PC-3 (cell line): ENCODE data around the gene MAK. TPM values are rescaled to one million over a fixed set of nuclear protein-coding genes. Genes with fewer than 3 reads are reported as not detected.

ENCODE experiments used
- ATAC-seq: fragments of 200-7000 bp; cut with Tn5 transposase; 2 replicates; pipeline ENCODE4 v1.9.1; 2020; ENCODE audit warnings: mild to moderate bottlenecking, moderate library complexity
- BruUV-seq: library from RNA; stranded (reverse); fragments of 400-500 nt; replicated peaks from 2 replicates; lab custom pipeline; 2021; lab: Mats Ljungman, UMichigan
- CTCF ChIA-PET: fragments of 300-600 bp; sonication (Branson Sonifier 250); formaldehyde crosslinking; loops from one replicate; lab custom pipeline; 2022; ENCODE audit warnings: antibody characterized with exemption; lab: Charles Lee
- POLR2A ChIA-PET: fragments of 300-600 bp; sonication (Branson Sonifier 250); formaldehyde crosslinking; loops from one replicate; lab custom pipeline; 2022; ENCODE audit warnings: antibody characterized with exemption; ENCODE audit not compliant: unreplicated experiment; lab: Charles Lee
- DNase-seq: peaks from one replicate; pipeline ENCODE4 v3.0.0-alpha.2; 2015
- H2AFZ ChIP-seq: fragments of 300-600 bp; sonication (generic); 2 replicates; pipeline ENCODE4 v1.6.0; 2016; ENCODE audit warnings: antibody characterized with exemption, low read length
- H3F3A ChIP-seq: fragments of 300-600 bp; sonication (generic); one replicate; pipeline ENCODE4 v1.6.0; 2017; ENCODE audit warnings: antibody characterized with exemption, low read length, control low read depth, mild to moderate bottlenecking; ENCODE audit not compliant: unreplicated experiment
- H3K27ac ChIP-seq: fragments of 300-600 bp; sonication (generic); 2 replicates; pipeline ENCODE4 v1.5.1; 2016; ENCODE audit warnings: mild to moderate bottlenecking, low read length
- H3K27me3 ChIP-seq: fragments of 300-600 bp; sonication (generic); 2 replicates; pipeline ENCODE4 v1.6.1; 2016; ENCODE audit warnings: low read length, mixed read lengths
- H3K36me3 ChIP-seq: fragments of 300-600 bp; sonication (generic); 2 replicates; pipeline ENCODE4 v1.6.1; 2016; ENCODE audit warnings: low read depth, mixed run types, low read length, mixed read lengths
- H3K4me1 ChIP-seq: fragments of 300-600 bp; sonication (generic); 2 replicates; pipeline ENCODE4 v1.5.1; 2016; ENCODE audit warnings: low read length; ENCODE audit not compliant: insufficient read depth
- H3K4me2 ChIP-seq: fragments of 300-600 bp; sonication (generic); 2 replicates; pipeline ENCODE4 v1.6.0; 2016; ENCODE audit warnings: low read length
- H3K4me3 ChIP-seq: fragments of 300-600 bp; sonication (generic); 2 replicates; pipeline ENCODE4 v1.5.1; 2016; ENCODE audit warnings: mild to moderate bottlenecking, low read length, mixed read lengths
- H3K79me2 ChIP-seq: fragments of 300-600 bp; sonication (generic); 2 replicates; pipeline ENCODE4 v1.6.1; 2017; ENCODE audit warnings: low read length, mixed read lengths
- H3K9ac ChIP-seq: fragments of 300-600 bp; sonication (generic); 2 replicates; pipeline ENCODE4 v1.6.0; 2016; ENCODE audit warnings: mild to moderate bottlenecking, low read length
- H3K9me2 ChIP-seq: fragments of 300-600 bp; sonication (generic); replicated peaks from 2 replicates; pipeline ENCODE4 v1.6.1; 2016; ENCODE audit warnings: mixed run types, low read length, mixed read lengths
- H3K9me3 ChIP-seq: fragments of 300-600 bp; sonication (generic); 2 replicates; pipeline ENCODE4 v1.6.1; 2016; ENCODE audit warnings: low read length, mixed read lengths
- H4K20me1 ChIP-seq: fragments of 300-600 bp; sonication (generic); 2 replicates; pipeline ENCODE4 v1.6.1; 2016; ENCODE audit warnings: low read length, mixed read lengths
- EZH2 ChIP-seq: fragments of 300-600 bp; sonication (generic); IDR thresholded peaks from one replicate; pipeline ENCODE4 v1.6.1; 2017; ENCODE audit warnings: antibody characterized with exemption, mild to moderate bottlenecking, low read length; ENCODE audit not compliant: unreplicated experiment
- EZH2phosphoT487 ChIP-seq: fragments of 300-600 bp; sonication (generic); IDR thresholded peaks from 2 replicates; pipeline ENCODE4 v1.6.1; 2018; ENCODE audit warnings: mild to moderate bottlenecking, antibody characterized with exemption, low read length, borderline replicate concordance
- intact Hi-C: fragments of 100-400 bp; cut with micrococcal nuclease; formaldehyde crosslinking; loops from 2 replicates; pipeline ENCODE4 v1.9.0; 2023
- total RNA-seq: library from RNA; depleted of rRNA; stranded (reverse); fragments of >200 nt; gene quantifications from 2 replicates; pipeline ENCODE4 v1.2.3, GENCODE V29; 2014
- TF ChIP-seq, protein P1 (sequence below): fragments of 300-600 bp; sonication (generic); conservative IDR thresholded peaks from 2 replicates; pipeline ENCODE4 v1.5.1; 2017; ENCODE audit warnings: antibody characterized with exemption, low read depth, mild to moderate bottlenecking, low read length

Gene MAK
- total RNA-seq, 1 experiment from 2014 or later, result 0.11 TPM

DNA sequence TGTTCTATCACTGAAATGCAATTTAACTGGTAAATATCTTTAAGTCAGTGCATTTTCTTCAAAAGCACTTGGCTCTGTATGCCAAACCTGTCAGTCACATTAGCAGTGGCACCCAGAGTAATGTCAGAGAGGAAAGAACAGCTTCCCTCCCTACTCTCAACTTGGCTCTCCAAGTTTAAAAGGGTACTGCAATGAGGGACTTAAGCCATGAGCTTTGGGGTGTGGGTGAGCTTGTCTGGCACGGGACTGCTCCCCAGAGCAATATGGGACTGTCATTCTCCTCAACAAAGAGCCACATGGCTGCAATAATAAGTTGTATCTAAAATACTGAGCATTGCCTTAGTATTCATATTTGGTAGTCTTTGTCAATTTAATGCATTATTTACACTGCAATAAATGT is 39.5 kb upstream of the MAK start:
- Histone ChIP-seq H3K36me3 (no peaks in the 10 kb centered on the region), H3F3A (no peaks in the 10 kb centered on the region), H3K4me3 (no peak overlapping the region), H3K4me1 (peaks cover 17% of the 10 kb centered on the region), H4K20me1 (no peaks in the 10 kb centered on the region), H3K27ac (no peak overlapping the region), H3K9ac (no peak overlapping the region), H3K9me2 (no peaks in the 10 kb centered on the region), H3K27me3 (no peaks in the 10 kb centered on the region), H3K9me3 (no peaks in the 10 kb centered on the region), H3K79me2 (no peaks in the 10 kb centered on the region), H3K4me2 (no peak overlapping the region), H2AFZ (no peak overlapping the region)
- CTCF ChIA-PET, result no interaction called here
- DNase-seq (no peak), ATAC-seq (no peak)
- intact Hi-C loops, result no loop called here
- POLR2A ChIA-PET, result no interaction called here
- no TSS peak for BruUV-seq
- TF ChIP-seq EZH2phosphoT487 (no peak), EZH2 (no peak)
- TF ChIP-seq, protein P1, sequence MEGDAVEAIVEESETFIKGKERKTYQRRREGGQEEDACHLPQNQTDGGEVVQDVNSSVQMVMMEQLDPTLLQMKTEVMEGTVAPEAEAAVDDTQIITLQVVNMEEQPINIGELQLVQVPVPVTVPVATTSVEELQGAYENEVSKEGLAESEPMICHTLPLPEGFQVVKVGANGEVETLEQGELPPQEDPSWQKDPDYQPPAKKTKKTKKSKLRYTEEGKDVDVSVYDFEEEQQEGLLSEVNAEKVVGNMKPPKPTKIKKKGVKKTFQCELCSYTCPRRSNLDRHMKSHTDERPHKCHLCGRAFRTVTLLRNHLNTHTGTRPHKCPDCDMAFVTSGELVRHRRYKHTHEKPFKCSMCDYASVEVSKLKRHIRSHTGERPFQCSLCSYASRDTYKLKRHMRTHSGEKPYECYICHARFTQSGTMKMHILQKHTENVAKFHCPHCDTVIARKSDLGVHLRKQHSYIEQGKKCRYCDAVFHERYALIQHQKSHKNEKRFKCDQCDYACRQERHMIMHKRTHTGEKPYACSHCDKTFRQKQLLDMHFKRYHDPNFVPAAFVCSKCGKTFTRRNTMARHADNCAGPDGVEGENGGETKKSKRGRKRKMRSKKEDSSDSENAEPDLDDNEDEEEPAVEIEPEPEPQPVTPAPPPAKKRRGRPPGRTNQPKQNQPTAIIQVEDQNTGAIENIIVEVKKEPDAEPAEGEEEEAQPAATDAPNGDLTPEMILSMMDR, result no peak

DNA sequence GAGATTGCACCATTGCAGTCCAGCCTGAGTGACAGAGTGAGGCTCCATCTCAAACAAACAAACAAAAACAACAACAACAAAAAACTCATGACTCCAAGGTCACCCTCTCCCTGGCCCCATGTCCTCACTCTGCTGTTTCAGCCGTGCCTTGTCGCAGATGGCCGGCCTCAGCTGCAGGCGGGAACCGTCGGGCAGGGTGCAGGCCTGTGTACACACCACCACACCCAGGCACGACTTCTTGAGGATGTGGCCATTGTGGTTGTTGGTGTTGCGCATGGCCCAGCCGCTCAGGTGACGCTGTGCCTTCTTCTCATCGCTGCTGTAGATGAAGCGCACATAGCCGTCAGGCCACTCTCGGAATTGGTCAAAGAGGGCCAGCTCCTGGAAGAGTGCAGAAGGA is 38.7 kb upstream of the MAK start:
- ChIA-PET CTCF (no interaction called here), POLR2A (no interaction called here)
- H3K4me3 ChIP-seq, result no peak overlapping the region
- peaks cover 19% of the 10 kb centered on the region for H3K4me1 ChIP-seq
- DNase-seq (no peak), ATAC-seq (no peak)
- no peak overlapping the region for H3K27ac ChIP-seq
- TF ChIP-seq EZH2phosphoT487 (no peak), EZH2 (no peak)
- TF ChIP-seq, protein P1, result no peak
- H3K36me3 ChIP-seq, result no peaks in the 10 kb centered on the region
- no peak overlapping the region for H3K9ac ChIP-seq
- no peaks in the 10 kb centered on the region for H3K9me3 ChIP-seq
- intact Hi-C loops, result no loop called here
- H3K27me3 ChIP-seq, result no peaks in the 10 kb centered on the region
- no peaks in the 10 kb centered on the region for H3K79me2 ChIP-seq
- H3K4me2 ChIP-seq, result no peak overlapping the region
- no peak overlapping the region for H2AFZ ChIP-seq
- H4K20me1 ChIP-seq, result no peaks in the 10 kb centered on the region
- H3K9me2 ChIP-seq, result no peaks in the 10 kb centered on the region
- no peaks in the 10 kb centered on the region for H3F3A ChIP-seq
- BruUV-seq, result no TSS peak

DNA sequence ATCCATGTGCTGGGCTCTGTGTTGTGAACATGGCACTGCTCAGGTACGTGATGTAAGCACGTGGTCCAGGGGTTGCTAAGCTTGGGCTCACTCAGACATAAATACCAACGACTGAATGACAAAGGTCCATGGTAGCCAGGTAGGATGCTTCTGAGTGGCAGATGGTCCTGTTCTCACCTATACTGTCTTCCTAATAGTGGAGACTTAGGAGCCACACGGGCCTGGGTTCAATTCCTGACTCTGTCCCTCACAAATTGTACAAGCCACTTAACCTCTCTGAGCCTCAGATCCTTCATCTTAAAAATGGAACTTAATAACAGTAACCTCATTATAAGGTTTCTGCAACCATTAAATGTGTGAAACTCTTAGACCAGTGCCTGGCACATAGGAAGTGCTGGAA is 36.7 kb upstream of the MAK start:
- no peaks in the 10 kb centered on the region for H3K9me2 ChIP-seq
- H4K20me1 ChIP-seq, result no peaks in the 10 kb centered on the region
- no peak overlapping the region for H3K9ac ChIP-seq
- no peak overlapping the region for H3K27ac ChIP-seq
- no peaks in the 10 kb centered on the region for H3K79me2 ChIP-seq
- H3F3A ChIP-seq, result no peaks in the 10 kb centered on the region
- ATAC-seq (no peak), DNase-seq (no peak)
- TF ChIP-seq, protein P1, result no peak
- no peak for TF ChIP-seq EZH2
- no peak for TF ChIP-seq EZH2phosphoT487
- H2AFZ ChIP-seq, result no peak overlapping the region
- peaks cover 19% of the 10 kb centered on the region for H3K4me1 ChIP-seq
- H3K9me3 ChIP-seq, result no peaks in the 10 kb centered on the region
- CTCF ChIA-PET, result no interaction called here
- intact Hi-C loops, result no loop called here
- no peak overlapping the region for H3K4me3 ChIP-seq
- H3K27me3 ChIP-seq, result no peaks in the 10 kb centered on the region
- POLR2A ChIA-PET, result no interaction called here
- no peak overlapping the region for H3K4me2 ChIP-seq
- H3K36me3 ChIP-seq, result no peaks in the 10 kb centered on the region
- BruUV-seq, result no TSS peak
